ENCODE data around the gene TOR2A. TPM values are rescaled to one million over a fixed set of nuclear protein-coding genes. Genes with fewer than 3 reads are reported as not detected.

Gene TOR2A
- total RNA-seq, 1 experiment from 2014 or later = 13.2 TPM

DNA sequence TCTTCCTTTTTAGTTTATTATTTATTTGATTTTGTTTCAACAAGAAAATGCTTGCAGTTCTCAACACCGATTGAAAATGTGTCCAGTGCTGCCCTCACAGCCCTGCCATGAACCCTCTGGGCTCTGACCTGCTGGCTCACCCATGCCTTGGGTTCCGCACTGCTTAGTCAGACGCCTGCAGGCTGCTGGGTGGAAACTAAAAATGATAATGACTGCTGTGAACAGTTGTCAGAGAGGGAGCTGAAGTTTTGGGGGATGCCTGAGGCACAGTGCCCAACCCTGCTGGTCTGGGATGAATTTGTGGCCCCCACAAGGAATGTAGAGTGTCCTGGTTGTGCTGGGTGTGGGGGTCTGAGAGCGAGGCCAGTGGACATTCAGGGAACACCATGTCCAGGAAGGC lies 50.5 kb downstream of the TOR2A start:
- no peak for DNase-seq
- Histone ChIP-seq H3K9ac (ENCODE audit: extremely low read depth, insufficient read length, low read length) (no peak overlapping the region), H4K8ac (replicated peaks; ENCODE audit: insufficient read length, low read depth, low read length) (no peak overlapping the region), H3K27ac (ENCODE audit: insufficient read length, low read depth, low read length) (no peak overlapping the region), H2BK20ac (ENCODE audit: low read depth, low read length, poor library complexity, severe bottlenecking) (no peak overlapping the region), H2BK120ac (ENCODE audit: low read depth, low read length, poor library complexity, severe bottlenecking) (no peak overlapping the region), H3K4me2 (ENCODE audit: insufficient read depth, insufficient read length, low read length) (no peak overlapping the region), H3K27me3 (ENCODE audit: insufficient read depth, low read length) (no peaks in the 10 kb centered on the region), H3K79me2 (ENCODE audit: insufficient read depth, low read length) (no peaks in the 10 kb centered on the region), H2BK15ac (ENCODE audit: low read depth, low read length) (no peak overlapping the region), H3K4ac (ENCODE audit: low read depth, low read length) (no peak overlapping the region), H3K4me1 (ENCODE audit: insufficient read depth, low read length) (no peaks in the 10 kb centered on the region), H2AK5ac (ENCODE audit: insufficient read length, low read length) (no peak overlapping the region), H3K56ac (ENCODE audit: insufficient read length, low read depth, low read length) (no peak overlapping the region), H3K18ac (ENCODE audit: insufficient read length, low read depth, low read length) (no peak overlapping the region), H3K23ac (ENCODE audit: insufficient read length, low read depth, low read length) (no peak overlapping the region), H3K9me3 (ENCODE audit: control insufficient read depth, low read depth, low read length) (no peaks in the 10 kb centered on the region), H2BK12ac (ENCODE audit: insufficient read length, low read depth, low read length) (no peak overlapping the region), H2BK5ac (ENCODE audit: insufficient read length, low read length) (no peak overlapping the region), H4K20me1 (ENCODE audit: control insufficient read depth, insufficient read depth, insufficient read length) (no peaks in the 10 kb centered on the region), H3K14ac (ENCODE audit: insufficient read depth, low read length) (no peak overlapping the region), H2AFZ (ENCODE audit: low read length) (no peak overlapping the region), H3K79me1 (ENCODE audit: insufficient read depth, low read depth, low read length, poor library complexity, severe bottlenecking) (no peaks in the 10 kb centered on the region), H3T11ph (ENCODE audit: low read length) (no peak overlapping the region), H4K91ac (ENCODE audit: insufficient read length, low read depth, low read length) (no peak overlapping the region), H3K23me2 (ENCODE audit: insufficient read length, low read depth, low read length, poor library complexity, severe bottlenecking) (no peaks in the 10 kb centered on the region), H4K5ac (ENCODE audit: insufficient read length, low read depth, low read length) (no peak overlapping the region)
- no peak for TF ChIP-seq CTCF (conservative IDR thresholded peaks at IDR 0.05)
- Mint-ChIP-seq H3K27me3 (ENCODE audit: low read depth) (no peaks in the 10 kb centered on the region), H3K9me3 (no peaks in the 10 kb centered on the region; a peak in 1 of 5 replicates), H3K4me1 (no peaks in the 10 kb centered on the region), H3K27ac (peak overlapping the region; percentile 4 to 78 (median 22); a peak in 3 of 7 replicates), H3K36me3 (ENCODE audit: insufficient read depth in 1 of 3, low read depth in 3 of 3) (peaks cover 23 to 45% (median 33%) of the 10 kb centered on the region in 3 experiments; a peak in 6 of 7 replicates), H3K4me3 (no peak overlapping the region)
- WGBS (ENCODE audit: extremely low coverage, insufficient read length, low lambda C conversion rate) = no CpG with 5 or more reads among the region's 4 CpGs
